GM18858 (cell line): ENCODE data around the gene PDZD2.
"Not testable (repeated sequence)": the region's sequence is repeated elsewhere in the genome, so short reads cannot be mapped to it uniquely, and the experiment has no call there.

Experiments
- ATAC-seq: cut with Tn5 transposase; IDR thresholded peaks from one replicate; pipeline ENCODE4 v1.9.1; 2021; ENCODE audit not compliant: unreplicated experiment

The PDZD2 gene

DNA sequence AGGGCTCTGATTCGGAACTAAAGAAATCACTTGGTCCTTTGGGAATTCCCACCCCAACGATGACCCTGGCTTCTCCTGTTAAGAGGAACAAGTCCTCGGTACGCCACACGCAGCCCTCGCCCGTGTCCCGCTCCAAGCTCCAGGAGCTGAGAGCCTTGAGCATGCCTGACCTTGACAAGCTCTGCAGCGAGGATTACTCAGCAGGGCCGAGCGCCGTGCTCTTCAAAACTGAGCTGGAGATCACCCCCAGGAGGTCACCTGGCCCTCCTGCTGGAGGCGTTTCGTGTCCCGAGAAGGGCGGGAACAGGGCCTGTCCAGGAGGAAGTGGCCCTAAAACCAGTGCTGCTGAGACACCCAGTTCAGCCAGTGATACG lies 451.8 kb downstream of the PDZD2 start:
- ATAC-seq, result no peak

DNA sequence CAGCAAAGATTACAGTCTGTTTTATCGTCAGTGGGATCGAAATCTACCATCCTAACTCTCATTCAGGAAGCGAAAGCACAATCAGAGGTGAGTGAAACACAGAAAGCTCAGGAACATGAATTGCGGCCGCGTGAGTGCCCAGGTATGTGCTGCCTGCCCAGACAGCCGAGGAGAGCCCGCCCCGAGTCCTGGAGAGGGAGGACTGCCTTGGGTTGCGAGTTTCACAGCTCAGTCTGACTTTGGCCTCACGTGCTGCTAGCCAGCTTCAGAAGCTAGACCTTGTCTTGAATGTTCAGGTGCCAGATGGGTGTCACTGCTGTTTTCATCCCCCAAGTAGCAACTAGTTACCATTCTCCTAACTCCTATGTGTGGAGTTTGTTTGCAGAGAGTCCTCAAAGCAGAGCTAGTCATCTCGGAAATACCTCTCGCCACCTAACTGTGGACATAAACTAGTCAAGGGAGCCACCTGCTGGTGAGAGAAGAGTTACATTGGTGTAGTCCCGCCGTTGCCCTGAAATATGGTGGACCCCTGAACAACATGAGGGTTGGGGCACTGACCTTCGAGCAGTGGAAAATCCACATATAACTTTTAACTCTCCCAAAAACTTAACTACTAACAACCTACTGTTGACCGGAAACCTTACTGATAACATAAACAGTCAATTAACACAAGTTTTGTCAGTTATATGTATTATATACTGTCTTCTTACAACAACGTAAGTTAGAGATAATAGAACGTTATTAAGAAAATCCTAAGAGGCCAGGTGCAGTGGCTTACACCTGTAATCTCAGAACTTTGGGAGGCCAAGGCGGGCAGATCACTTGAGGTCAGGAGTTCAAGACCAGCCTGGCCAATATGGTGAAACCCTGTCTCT lies 454.2 kb downstream of the PDZD2 start:
- peak; percentile 87 for ATAC-seq

DNA sequence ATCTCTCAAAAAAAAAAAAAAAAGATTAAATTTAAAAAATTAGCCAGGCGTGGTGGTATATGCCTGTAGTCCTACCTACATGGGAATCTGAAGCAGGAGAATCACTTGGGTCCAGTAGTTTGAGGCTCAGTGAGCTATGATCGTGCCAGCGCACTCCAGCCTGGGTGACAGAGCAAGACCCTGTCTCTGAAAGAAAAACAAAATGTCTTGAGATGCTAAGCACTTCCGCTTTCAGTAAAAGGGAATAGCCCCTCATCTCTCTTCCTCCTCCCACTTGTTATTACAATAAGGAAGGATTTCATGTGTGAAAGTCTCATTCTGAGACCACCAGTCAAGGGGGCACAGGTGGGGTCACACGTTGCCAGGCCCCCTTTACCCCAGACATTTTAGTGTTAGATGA lies 455.8 kb downstream of the PDZD2 start:
- no peak for ATAC-seq

DNA sequence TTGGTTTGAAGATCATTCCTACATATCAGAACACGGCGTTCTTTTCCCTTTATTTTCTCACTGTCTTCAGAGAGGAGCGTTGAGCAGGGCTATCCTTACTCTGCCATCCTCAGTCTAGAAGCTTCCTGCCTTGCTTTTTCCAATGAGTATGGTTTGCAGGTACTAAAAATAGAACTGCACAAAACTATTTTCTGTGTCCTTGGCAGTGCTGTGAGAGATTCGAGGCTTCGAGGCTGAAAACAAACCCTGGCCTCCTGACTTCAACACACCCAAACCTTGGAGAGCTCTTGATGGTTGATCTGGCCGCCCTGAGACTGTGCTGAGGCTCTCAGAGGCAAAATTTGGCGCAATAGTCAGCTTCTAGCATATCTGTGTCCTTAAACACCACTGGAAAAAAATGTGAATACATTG lies 456.3 kb downstream of the PDZD2 start:
- ATAC-seq, result no peak

DNA sequence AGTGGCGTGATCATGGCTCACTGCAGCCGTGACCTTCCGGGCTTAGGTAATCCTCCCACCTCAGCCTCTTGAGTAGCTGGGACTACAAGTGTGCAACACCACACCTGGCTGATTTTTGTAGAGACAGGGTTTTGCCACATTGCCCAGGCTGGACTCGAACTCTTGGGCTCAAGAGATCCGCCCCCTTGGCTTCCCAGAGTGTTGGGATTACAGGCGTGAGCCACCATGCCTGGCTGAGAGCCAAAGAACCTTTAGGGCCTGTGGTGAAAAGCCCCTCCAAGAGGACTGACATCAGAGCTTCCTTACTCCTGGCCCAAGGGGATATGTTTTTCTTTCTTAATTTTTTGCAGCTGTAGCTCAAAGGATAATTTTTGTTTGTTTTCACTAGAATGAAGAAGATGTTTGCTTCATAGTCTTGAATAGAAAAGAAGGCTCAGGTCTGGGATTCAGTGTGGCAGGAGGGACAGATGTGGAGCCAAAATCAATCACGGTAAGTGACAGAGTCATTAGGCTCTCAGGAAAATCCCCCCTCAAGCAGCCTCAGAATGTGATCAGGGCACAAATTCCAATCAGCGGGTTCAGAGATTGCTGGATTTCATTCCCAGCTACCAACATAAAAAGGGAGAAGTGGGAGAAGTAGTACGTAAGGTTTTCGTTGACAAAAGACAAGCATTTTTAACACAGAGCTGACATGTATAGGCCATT lies 458.1 kb downstream of the PDZD2 start:
- no peak for ATAC-seq

DNA sequence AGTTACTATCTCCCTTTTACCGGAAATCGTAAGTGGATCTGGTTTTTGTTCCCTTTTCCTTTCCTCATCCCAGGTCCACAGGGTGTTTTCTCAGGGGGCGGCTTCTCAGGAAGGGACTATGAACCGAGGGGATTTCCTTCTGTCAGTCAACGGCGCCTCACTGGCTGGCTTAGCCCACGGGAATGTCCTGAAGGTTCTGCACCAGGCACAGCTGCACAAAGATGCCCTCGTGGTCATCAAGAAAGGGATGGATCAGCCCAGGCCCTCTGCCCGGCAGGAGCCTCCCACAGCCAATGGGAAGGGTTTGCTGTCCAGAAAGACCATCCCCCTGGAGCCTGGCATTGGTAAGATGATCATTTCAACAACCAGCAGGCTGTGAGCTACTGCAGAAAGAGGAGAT lies 459.4 kb downstream of the PDZD2 start:
- ATAC-seq, result no peak

DNA sequence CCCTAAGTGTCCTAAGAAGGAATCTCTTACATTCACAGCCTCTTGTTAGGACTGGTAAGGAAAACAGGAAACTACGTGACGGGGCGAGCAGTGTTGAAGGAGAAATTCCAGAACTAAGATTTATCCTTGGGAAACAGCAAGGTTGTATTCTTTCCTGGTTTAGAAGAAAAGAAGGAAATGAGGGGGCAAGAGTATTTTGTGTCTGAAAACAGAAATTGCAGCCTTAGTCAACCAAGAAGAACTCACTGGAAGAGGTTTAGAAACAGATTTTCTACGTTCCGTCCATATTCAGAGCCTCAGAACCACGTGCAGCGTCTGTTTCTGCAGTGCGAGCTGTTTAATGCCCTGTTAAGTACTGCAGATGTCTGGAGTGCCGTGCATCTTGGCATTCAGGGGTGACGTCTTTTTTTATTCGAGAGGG lies 460.0 kb downstream of the PDZD2 start:
- ATAC-seq, result no peak

DNA sequence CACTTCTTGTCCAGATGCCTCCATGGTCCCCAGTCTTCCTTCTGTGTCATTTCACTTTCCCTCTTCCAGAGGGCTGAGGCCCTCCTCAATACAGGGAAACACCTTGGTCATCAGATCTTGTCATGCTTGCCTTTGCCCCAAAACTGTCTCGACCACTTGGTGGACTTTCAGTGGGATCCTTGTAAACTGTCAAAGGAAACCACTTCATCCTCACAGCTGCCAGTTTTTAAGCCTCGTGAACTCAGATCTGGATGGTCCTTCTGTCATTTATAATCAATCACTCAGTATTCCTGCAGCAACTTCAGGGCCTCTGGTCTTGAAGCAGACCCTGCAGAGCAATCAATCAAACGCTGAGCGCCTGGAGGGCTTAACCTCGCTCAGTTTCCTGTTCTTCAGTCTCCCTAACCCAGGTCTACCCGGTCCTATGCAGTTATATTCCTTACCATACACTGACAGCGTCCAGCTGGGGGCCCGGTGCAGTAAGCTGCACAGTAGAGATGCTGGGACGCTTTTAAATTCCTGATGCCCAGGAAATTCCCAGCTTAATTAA lies 460.6 kb downstream of the PDZD2 start:
- no peak for ATAC-seq

DNA sequence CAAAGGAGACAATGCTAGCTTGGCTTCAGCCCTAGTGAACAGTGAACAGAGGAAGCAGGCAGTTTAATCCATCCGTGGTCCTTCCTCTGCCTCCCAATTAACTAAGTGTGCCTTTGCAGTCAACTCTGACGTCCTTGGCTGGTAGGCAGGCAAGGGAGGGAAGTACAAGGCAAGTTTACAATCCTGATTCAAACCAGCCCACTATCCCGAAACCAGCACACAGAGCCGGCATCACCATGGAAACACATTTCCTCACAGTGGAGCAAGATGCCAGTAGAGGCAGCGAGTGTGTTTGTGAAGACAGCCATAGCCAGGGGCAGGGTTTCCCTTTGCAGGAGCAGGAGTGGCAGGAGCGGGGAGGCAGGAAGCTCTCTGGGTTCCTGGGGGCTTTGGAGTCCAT lies 461.3 kb downstream of the PDZD2 start:
- no peak for ATAC-seq

DNA sequence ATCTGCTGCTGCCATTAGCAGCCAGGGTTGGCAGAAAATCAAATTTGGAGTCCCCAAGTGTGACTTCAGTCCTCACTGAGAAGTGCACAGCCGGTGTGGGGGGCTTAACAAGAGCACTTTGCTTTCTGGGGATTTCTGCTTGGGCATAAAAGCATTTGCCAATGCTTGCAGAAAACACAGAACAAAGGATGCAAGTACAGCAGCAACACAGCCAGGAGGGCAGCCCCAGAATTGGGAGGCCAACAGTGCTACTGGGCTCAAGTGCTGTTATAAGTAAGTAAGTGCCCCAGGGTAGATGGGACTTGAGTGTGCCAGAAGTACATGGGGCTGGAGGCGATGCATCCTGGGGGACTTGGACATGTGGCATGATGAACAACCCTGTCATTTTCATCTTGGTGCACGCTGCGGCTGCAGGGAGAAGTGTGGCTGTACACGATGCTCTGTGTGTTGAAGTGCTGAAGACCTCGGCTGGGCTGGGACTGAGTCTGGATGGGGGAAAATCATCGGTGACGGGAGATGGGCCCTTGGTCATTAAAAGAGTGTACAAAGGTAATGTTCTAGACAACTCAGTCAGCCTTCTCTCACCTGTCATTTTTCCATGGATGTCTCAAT lies 461.9 kb downstream of the PDZD2 start:
- ATAC-seq, result no peak

DNA sequence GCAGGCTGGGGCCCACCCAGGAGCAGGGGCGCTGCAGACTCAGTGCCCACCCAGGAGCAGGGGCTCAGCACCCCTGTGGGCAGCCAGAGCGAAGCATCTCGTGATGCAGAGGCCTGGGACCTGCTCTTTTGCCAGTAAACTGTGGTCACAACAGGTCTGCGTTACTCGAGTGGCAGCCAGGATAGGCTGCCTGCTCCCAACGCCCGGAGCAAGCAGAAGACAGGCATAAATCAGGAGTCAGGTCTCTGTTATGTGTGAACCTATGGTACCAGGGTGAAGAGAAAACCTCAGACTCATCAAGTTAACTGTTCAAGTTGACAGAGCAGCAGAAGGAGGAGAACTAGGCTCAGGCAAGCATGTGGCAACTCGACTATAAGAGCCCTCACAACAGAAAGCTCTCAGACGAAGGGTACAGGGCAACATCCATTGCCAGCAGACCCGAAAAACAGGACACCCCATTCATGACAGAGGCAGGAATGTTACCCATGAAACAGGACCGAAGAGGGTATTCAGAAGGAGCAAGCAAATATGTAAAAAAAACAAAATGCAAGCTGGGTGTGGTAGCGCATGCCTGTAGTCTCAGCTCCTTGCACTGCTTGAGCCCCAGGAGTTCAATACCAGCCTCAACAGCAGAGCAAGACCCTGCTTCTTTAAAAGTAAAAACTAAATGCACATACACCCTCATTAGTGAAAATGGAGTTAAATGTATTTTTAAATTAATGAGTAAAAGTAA lies 463.5 kb downstream of the PDZD2 start:
- no peak for ATAC-seq

DNA sequence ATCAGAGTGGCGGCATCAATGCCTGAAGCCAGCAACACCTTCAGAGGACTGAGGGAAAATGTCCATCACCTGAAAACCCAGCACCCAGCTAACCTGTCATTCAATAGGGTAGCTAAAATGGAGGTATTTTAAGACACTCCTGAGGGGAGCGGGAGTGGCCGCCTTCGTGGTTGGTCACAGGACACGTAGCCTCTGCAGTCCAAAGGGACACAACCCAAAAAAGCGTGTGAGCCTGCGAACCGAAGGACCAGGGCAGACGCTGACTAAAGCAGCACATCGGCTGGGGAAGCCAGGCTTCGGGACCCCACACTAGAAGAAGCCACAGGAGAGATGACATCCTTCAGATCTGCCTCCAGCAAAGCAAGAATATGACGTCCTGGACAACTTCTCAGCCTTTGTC lies 464.6 kb downstream of the PDZD2 start:
- ATAC-seq, result no peak

DNA sequence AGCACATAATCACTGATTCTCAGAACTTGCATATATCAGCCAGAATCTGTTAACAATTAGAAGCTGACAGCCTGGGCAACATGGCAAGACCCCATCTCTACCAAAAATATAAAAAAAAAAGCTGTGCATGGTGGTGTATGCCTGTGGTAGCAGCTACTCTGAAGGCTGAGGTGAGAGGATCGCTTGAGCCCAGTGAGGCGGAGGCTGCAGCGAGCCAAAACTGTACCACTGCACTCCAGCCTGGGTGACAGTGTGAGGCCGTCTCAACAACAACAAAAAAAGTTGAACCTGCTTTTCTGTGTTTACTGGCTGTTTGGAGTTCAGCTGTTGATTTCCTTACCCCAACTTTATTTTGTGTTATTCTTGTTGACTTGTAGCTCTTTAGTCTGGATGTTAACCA lies 468.4 kb downstream of the PDZD2 start:
- no peak for ATAC-seq

DNA sequence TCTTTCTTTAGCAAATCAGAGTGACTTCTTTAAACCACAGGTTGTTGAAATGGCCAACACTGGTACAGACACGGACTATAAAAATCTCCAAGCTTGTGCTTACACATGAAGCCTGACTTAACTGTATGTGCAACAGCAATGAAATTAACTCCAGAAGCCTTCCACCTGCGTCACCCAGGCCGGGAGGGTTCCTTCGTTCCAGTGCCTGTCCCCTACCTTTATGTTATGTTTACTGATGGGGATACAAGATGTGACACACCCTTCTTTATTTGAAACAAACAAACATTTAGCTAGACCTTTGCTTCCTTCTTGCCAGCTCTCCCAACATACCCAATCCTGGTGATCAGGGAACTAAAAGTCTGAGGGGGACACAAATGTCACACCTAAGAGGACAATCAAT lies 469.2 kb downstream of the PDZD2 start:
- no peak for ATAC-seq

DNA sequence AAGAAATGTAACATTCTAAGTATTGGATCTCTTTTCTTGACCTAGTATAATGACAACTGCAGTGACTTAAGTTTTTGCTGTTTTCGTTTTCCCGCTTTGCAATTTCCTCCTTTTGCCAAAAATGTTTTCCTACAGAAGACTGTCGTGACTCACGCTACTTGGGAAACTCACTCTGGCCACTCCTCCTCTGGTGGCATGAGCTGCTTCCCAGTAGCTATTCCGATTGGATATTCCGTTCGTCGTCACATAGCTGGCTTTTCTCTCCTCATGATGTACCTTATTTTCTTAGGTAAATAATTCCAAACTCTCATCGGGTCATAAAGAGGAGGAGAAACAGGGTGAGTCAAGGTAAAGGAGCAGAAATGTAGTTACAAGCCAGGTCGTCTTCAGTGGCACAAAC lies 470.3 kb downstream of the PDZD2 start:
- no peak for ATAC-seq

DNA sequence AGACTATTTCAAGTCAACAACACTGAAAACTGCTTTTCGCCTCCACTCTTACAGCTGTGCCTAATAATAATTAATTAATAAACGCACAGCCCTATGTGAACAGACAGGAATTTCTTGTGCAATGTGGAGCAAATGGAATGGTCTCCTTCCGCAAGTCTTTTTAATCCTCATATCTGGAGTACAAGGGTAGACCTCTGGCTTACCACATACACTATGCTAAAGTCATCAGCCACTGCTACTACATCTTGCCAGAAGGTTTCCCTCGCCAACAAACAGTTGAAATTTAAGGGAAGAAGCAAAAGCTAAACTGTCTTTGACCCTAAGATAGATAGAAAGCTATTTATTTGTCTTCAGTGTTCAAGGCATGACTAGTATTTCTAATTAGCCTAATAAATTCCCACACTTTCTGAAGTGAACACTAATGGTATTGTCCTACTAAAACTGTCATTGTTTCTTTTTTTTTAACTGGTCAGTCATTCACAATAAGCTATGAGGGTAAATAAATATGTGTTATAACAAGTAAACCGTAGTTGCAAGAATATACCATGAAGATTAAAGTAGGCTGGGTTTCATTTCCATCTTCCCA lies 471.3 kb downstream of the PDZD2 start:
- ATAC-seq, result no peak

DNA sequence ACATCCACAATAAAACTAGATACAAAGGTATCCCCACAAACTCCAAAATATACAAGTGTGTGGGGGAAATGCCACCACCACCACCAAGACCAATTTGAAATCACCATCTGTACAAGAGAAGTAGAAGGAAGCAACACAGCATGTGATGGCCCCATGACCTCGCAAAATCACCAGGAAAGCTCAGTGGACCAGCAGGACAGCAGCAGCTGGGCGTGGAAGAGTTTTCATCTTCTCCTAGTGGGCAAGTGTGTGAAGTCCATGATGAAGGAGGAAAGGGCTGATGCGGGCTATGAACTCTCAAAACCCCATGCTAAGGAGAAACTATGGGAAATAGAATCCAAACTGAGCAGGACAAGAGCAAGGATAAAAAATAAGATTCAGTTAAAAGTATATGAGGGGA lies 477.1 kb downstream of the PDZD2 start:
- ATAC-seq, result no peak

DNA sequence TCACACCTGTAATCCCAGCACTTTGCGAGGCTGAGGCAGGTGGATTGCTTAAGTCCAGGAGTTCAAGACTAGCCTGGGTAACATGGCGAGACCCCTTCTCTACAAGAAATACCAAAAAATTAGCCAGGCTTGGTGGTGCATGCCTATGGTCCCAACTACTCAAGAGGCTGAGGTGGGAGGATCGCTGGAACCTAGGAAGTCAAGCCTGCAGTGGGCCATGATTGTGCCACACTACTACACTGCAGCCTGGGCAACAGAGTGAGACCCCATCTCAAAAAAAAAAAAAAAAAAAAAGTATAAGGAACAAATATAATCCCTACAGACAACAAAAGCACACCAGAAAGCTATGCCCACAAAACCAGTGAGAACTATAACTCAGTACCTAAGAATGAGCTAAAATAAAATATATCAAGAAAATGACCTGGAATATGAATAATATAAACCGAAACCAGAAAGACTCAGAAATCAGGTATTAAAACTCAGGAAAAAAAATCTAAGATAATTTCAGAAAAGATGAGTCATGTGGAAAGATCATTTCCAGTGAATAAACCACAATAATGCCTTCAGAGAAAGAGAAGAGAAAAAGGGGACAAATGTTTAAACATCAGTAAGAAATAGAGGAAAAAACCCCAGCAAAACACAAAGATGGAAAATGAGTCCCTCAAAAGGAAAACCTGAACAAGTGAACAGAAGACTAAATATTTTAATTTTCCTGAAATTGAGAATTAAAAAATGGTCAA lies 477.8 kb downstream of the PDZD2 start:
- ATAC-seq, result no peak

DNA sequence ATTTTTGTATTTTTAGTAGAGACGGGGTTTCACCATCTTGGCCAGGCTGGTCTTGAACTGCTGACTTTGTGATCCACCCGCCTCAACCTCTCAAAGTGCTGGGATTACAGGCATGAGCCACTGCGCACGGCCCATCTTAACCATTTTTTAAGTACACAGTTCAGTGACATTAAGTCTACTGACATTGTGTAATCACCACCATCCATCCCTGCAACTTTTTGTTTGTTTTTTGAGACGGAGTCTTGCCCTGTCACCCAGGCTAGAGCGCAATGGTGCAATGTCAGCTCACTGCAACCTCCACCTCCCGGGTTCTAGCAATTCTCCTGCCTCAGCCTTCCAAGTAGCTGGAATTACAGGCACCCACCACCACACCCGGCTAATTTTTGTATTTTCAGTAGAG lies 480.0 kb downstream of the PDZD2 start:
- ATAC-seq, result not testable (repeated sequence)
